WTC11 (cell line): ENCODE data around the gene ASTN2. TPM values are rescaled to one million over a fixed set of nuclear protein-coding genes. Genes with fewer than 3 reads are reported as not detected.

Source experiments
- ATAC-seq: fragments of 200-7000 bp; cut with Tn5 transposase; 2 replicates; pipeline ENCODE4 v1.10.0; 2021; ENCODE audit warnings: mild to moderate bottlenecking, moderate library complexity
- CTCF ChIA-PET: fragments of 300-600 bp; sonication (Branson Sonifier 250); formaldehyde crosslinking; loops from one replicate; lab custom pipeline; 2021; ENCODE audit warnings: antibody characterized with exemption; lab: Charles Lee
- POLR2A ChIA-PET: fragments of 350-600 bp; sonication (Branson Sonifier 250); formaldehyde crosslinking; loops from one replicate; lab custom pipeline; 2021; ENCODE audit warnings: antibody characterized with exemption; lab: Charles Lee
- DNase-seq: peaks from one replicate; pipeline ENCODE4 v3.0.0; 2021; ENCODE audit warnings: low spot score
- H3K27ac Mint-ChIP-seq: 2 replicates; pipeline ENCODE4 v1.8.0; 2021; ENCODE audit warnings: mixed read lengths
- H3K27me3 Mint-ChIP-seq: 2 replicates; pipeline ENCODE4 v1.8.0; 2021; ENCODE audit warnings: low read depth, mild to moderate bottlenecking, moderate library complexity, mixed read lengths
- H3K36me3 Mint-ChIP-seq: 2 replicates; pipeline ENCODE4 v1.8.0; 2021; ENCODE audit warnings: mixed read lengths
- H3K4me1 Mint-ChIP-seq: 2 replicates; pipeline ENCODE4 v1.8.0; 2022; ENCODE audit warnings: mixed read lengths
- H3K4me3 Mint-ChIP-seq: 2 replicates; pipeline ENCODE4 v1.8.0; 2021; ENCODE audit warnings: mild to moderate bottlenecking, moderate library complexity, mixed read lengths
- H3K9me3 Mint-ChIP-seq: 2 replicates; pipeline ENCODE4 v1.8.0; 2021; ENCODE audit warnings: mixed read lengths
- CBFB ChIP-seq: sonication (generic); formaldehyde crosslinking; IDR thresholded peaks from 2 replicates; pipeline ENCODE4 v1.8.1; 2022; ENCODE audit warnings: mild to moderate bottlenecking, low read depth, missing genetic modification reagents
- CREB1 ChIP-seq: sonication (generic); formaldehyde crosslinking; IDR thresholded peaks from 2 replicates; pipeline ENCODE4 v1.8.0; 2023; ENCODE audit warnings: mild to moderate bottlenecking, missing genetic modification reagents
- CREM ChIP-seq: sonication (generic); formaldehyde crosslinking; IDR thresholded peaks from 2 replicates; pipeline ENCODE4 v1.8.1; 2022; ENCODE audit warnings: mild to moderate bottlenecking, missing genetic modification reagents, moderate library complexity
- ETV6 ChIP-seq: sonication (generic); formaldehyde crosslinking; IDR thresholded peaks from 2 replicates; pipeline ENCODE4 v1.8.1; 2022; ENCODE audit warnings: mild to moderate bottlenecking, missing genetic modification reagents
- KAT7 ChIP-seq: sonication (generic); formaldehyde crosslinking; IDR thresholded peaks from 2 replicates; pipeline ENCODE4 v1.8.1; 2023; ENCODE audit warnings: missing genetic modification reagents, mild to moderate bottlenecking, borderline replicate concordance
- NFE2L1 ChIP-seq: sonication (generic); formaldehyde crosslinking; IDR thresholded peaks from 2 replicates; pipeline ENCODE4 v1.8.1; 2023; ENCODE audit warnings: missing genetic modification reagents
- NR1H2 ChIP-seq: sonication (generic); formaldehyde crosslinking; IDR thresholded peaks from 2 replicates; pipeline ENCODE4 v1.9.0; 2021; ENCODE audit warnings: mild to moderate bottlenecking, moderate library complexity, missing genetic modification reagents
- NR3C1 ChIP-seq: sonication (generic); formaldehyde crosslinking; conservative IDR thresholded peaks from 2 replicates; pipeline ENCODE4 v1.8.1; 2023; ENCODE audit warnings: low read depth, mild to moderate bottlenecking, missing genetic modification reagents
- SMAD3 ChIP-seq: sonication (generic); formaldehyde crosslinking; IDR thresholded peaks from 2 replicates; pipeline ENCODE4 v1.8.0; 2022; ENCODE audit warnings: missing genetic modification reagents, mild to moderate bottlenecking, borderline replicate concordance
- SOX15 ChIP-seq: fragments of 250-450 bp; sonication (Bioruptor Pico); IDR thresholded peaks from 2 replicates; pipeline ENCODE4 v1.9.0; 2021; ENCODE audit warnings: mild to moderate bottlenecking
- ZNF317 ChIP-seq: sonication (generic); formaldehyde crosslinking; IDR thresholded peaks from 2 replicates; pipeline ENCODE4 v1.8.1; 2023; ENCODE audit warnings: low read depth, mild to moderate bottlenecking, moderate library complexity, missing genetic modification reagents, borderline replicate concordance
- total RNA-seq: library from RNA; stranded (reverse); gene quantifications from 3 replicates; pipeline ENCODE4 v1.2.3, GENCODE V29; 2021
- TF ChIP-seq, protein P1 (sequence below): sonication (generic); formaldehyde crosslinking; IDR thresholded peaks from 2 replicates; pipeline ENCODE4 v1.8.0; 2023; ENCODE audit warnings: missing genetic modification reagents, mild to moderate bottlenecking, borderline replicate concordance
- TF ChIP-seq, protein P2 (sequence below): sonication (generic); formaldehyde crosslinking; conservative IDR thresholded peaks from 2 replicates; pipeline ENCODE4 v1.8.1; 2023; ENCODE audit warnings: mild to moderate bottlenecking, low read depth, missing genetic modification reagents, moderate library complexity
- TF ChIP-seq, protein P3 (sequence below): fragments of 250-450 bp; sonication (Bioruptor Pico); IDR thresholded peaks from 2 replicates; pipeline ENCODE4 v1.9.0; 2021; ENCODE audit warnings: moderate library complexity, mild to moderate bottlenecking, inconsistent platforms, borderline replicate concordance
- TF ChIP-seq, protein P4 (sequence below): fragments of 250-450 bp; sonication (Bioruptor Pico); IDR thresholded peaks from 2 replicates; pipeline ENCODE4 v1.9.0; 2021; ENCODE audit warnings: mild to moderate bottlenecking, borderline replicate concordance
- TF ChIP-seq, protein P5 (sequence below): sonication (generic); formaldehyde crosslinking; IDR thresholded peaks from 2 replicates; pipeline ENCODE4 v1.8.1; 2023; ENCODE audit warnings: mild to moderate bottlenecking, missing genetic modification reagents, moderate library complexity
- TF ChIP-seq, protein P6 (sequence below): fragments of 250-450 bp; sonication (Bioruptor Pico); IDR thresholded peaks from 2 replicates; pipeline ENCODE4 v2.1.2; 2022; ENCODE audit warnings: mild to moderate bottlenecking, moderate library complexity

The ASTN2 gene
- total RNA-seq, 1 experiment from 2014 or later: 16.2 TPM

DNA sequence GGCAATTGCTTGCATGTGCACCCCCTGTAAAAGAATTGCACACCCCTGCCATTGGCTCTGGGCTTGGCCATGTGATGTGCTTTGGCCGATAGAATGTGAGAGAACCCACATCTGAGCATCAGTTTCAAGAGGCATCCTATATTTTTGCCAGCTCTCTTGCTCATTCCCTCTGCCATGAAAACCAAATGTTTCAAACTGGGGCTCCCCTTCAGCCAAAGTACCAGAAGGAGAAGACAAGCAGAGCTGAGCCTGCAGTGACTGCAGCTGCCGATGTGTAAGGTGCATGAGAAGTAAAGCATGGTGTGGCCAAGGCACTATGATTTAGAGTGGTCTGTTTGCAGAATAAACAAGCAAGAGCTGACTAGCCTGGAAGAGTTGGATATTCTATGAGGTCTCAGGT, 132.3 kb downstream of the ASTN2 start:
- ATAC-seq (no peak), DNase-seq (no peak)
- H3K4me1 Mint-ChIP-seq: peaks cover 18% of the 10 kb centered on the region
- no peaks in the 10 kb centered on the region for H3K36me3 Mint-ChIP-seq
- no peak overlapping the region for H3K27ac Mint-ChIP-seq
- CTCF ChIA-PET: interaction anchor here (1.3 kb wide), 1 partner anchor 129 kb away, joined by 4 read pairs; no protein-coding TSS in a partner anchor
- TF ChIP-seq CREB1 (CRISPR knock-in tag): no peak
- no peak for TF ChIP-seq SOX15 (CRISPR knock-in tag)
- TF ChIP-seq NFE2L1 (CRISPR knock-in tag): no peak
- TF ChIP-seq KAT7 (CRISPR knock-in tag): no peak
- no peak for TF ChIP-seq ETV6 (CRISPR knock-in tag)
- no peak for TF ChIP-seq NR3C1
- no peak for TF ChIP-seq SMAD3 (CRISPR knock-in tag)
- TF ChIP-seq, protein P1, sequence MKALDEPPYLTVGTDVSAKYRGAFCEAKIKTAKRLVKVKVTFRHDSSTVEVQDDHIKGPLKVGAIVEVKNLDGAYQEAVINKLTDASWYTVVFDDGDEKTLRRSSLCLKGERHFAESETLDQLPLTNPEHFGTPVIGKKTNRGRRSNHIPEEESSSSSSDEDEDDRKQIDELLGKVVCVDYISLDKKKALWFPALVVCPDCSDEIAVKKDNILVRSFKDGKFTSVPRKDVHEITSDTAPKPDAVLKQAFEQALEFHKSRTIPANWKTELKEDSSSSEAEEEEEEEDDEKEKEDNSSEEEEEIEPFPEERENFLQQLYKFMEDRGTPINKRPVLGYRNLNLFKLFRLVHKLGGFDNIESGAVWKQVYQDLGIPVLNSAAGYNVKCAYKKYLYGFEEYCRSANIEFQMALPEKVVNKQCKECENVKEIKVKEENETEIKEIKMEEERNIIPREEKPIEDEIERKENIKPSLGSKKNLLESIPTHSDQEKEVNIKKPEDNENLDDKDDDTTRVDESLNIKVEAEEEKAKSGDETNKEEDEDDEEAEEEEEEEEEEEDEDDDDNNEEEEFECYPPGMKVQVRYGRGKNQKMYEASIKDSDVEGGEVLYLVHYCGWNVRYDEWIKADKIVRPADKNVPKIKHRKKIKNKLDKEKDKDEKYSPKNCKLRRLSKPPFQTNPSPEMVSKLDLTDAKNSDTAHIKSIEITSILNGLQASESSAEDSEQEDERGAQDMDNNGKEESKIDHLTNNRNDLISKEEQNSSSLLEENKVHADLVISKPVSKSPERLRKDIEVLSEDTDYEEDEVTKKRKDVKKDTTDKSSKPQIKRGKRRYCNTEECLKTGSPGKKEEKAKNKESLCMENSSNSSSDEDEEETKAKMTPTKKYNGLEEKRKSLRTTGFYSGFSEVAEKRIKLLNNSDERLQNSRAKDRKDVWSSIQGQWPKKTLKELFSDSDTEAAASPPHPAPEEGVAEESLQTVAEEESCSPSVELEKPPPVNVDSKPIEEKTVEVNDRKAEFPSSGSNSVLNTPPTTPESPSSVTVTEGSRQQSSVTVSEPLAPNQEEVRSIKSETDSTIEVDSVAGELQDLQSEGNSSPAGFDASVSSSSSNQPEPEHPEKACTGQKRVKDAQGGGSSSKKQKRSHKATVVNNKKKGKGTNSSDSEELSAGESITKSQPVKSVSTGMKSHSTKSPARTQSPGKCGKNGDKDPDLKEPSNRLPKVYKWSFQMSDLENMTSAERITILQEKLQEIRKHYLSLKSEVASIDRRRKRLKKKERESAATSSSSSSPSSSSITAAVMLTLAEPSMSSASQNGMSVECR (CRISPR knock-in tag): no peak
- no peak for TF ChIP-seq CBFB (CRISPR knock-in tag)
- TF ChIP-seq, protein P2, sequence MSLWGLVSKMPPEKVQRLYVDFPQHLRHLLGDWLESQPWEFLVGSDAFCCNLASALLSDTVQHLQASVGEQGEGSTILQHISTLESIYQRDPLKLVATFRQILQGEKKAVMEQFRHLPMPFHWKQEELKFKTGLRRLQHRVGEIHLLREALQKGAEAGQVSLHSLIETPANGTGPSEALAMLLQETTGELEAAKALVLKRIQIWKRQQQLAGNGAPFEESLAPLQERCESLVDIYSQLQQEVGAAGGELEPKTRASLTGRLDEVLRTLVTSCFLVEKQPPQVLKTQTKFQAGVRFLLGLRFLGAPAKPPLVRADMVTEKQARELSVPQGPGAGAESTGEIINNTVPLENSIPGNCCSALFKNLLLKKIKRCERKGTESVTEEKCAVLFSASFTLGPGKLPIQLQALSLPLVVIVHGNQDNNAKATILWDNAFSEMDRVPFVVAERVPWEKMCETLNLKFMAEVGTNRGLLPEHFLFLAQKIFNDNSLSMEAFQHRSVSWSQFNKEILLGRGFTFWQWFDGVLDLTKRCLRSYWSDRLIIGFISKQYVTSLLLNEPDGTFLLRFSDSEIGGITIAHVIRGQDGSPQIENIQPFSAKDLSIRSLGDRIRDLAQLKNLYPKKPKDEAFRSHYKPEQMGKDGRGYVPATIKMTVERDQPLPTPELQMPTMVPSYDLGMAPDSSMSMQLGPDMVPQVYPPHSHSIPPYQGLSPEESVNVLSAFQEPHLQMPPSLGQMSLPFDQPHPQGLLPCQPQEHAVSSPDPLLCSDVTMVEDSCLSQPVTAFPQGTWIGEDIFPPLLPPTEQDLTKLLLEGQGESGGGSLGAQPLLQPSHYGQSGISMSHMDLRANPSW (CRISPR knock-in tag): no peak
- TF ChIP-seq, protein P3, sequence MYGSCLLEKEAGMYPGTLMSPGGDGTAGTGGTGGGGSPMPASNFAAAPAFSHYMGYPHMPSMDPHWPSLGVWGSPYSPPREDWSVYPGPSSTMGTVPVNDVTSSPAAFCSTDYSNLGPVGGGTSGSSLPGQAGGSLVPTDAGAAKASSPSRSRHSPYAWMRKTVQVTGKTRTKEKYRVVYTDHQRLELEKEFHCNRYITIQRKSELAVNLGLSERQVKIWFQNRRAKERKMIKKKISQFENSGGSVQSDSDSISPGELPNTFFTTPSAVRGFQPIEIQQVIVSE (CRISPR knock-in tag): no peak
- H3K27me3 Mint-ChIP-seq: no peaks in the 10 kb centered on the region
- no peaks in the 10 kb centered on the region for H3K9me3 Mint-ChIP-seq
- H3K4me3 Mint-ChIP-seq: no peak overlapping the region
- POLR2A ChIA-PET: no interaction called here

DNA sequence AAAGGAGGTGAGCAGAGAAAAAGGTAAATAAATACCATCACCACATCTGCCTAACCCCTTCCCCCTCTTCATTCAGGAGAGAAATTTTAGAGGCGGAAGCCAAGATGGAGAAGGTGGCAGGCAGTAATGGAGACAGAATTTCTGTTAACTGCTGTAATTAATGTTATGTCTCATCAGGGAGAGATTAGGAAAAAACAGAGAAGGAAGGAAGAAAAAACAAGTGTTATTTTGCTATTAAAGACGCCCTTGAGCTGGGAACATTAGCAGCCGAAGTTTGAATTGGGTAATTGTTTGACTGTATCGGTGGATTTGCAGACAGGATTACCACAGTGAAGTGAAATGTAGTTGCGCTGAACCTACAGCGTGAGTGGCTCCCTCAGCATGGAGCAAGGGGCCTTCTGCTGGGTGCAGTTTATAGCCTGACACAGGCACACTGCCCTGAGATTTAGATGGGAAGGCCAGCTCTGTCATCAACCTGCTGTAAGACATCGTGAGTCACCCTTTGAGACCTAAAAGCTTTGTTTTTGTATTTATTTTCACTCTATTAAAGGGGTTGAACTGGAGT, 136.3 kb downstream of the ASTN2 start:
- H3K27ac Mint-ChIP-seq: no peak overlapping the region
- CTCF ChIA-PET: interaction anchor here (1.2 kb wide), 1 partner anchor 134 kb away, joined by 3 read pairs; no protein-coding TSS in a partner anchor
- H3K27me3 Mint-ChIP-seq: no peaks in the 10 kb centered on the region
- ATAC-seq: no peak
- peaks cover 11% of the 10 kb centered on the region for H3K4me1 Mint-ChIP-seq
- DNase-seq: no peak
- no peak overlapping the region for H3K4me3 Mint-ChIP-seq
- TF ChIP-seq, protein P4, sequence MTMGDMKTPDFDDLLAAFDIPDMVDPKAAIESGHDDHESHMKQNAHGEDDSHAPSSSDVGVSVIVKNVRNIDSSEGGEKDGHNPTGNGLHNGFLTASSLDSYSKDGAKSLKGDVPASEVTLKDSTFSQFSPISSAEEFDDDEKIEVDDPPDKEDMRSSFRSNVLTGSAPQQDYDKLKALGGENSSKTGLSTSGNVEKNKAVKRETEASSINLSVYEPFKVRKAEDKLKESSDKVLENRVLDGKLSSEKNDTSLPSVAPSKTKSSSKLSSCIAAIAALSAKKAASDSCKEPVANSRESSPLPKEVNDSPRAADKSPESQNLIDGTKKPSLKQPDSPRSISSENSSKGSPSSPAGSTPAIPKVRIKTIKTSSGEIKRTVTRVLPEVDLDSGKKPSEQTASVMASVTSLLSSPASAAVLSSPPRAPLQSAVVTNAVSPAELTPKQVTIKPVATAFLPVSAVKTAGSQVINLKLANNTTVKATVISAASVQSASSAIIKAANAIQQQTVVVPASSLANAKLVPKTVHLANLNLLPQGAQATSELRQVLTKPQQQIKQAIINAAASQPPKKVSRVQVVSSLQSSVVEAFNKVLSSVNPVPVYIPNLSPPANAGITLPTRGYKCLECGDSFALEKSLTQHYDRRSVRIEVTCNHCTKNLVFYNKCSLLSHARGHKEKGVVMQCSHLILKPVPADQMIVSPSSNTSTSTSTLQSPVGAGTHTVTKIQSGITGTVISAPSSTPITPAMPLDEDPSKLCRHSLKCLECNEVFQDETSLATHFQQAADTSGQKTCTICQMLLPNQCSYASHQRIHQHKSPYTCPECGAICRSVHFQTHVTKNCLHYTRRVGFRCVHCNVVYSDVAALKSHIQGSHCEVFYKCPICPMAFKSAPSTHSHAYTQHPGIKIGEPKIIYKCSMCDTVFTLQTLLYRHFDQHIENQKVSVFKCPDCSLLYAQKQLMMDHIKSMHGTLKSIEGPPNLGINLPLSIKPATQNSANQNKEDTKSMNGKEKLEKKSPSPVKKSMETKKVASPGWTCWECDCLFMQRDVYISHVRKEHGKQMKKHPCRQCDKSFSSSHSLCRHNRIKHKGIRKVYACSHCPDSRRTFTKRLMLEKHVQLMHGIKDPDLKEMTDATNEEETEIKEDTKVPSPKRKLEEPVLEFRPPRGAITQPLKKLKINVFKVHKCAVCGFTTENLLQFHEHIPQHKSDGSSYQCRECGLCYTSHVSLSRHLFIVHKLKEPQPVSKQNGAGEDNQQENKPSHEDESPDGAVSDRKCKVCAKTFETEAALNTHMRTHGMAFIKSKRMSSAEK (CRISPR knock-in tag): no peak
- TF ChIP-seq, protein P5, sequence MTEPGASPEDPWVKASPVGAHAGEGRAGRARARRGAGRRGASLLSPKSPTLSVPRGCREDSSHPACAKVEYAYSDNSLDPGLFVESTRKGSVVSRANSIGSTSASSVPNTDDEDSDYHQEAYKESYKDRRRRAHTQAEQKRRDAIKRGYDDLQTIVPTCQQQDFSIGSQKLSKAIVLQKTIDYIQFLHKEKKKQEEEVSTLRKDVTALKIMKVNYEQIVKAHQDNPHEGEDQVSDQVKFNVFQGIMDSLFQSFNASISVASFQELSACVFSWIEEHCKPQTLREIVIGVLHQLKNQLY: no peak
- no peak for TF ChIP-seq CREM (CRISPR knock-in tag)
- TF ChIP-seq NR1H2 (CRISPR knock-in tag): no peak
- no peak for TF ChIP-seq ZNF317 (CRISPR knock-in tag)
- TF ChIP-seq, protein P6, sequence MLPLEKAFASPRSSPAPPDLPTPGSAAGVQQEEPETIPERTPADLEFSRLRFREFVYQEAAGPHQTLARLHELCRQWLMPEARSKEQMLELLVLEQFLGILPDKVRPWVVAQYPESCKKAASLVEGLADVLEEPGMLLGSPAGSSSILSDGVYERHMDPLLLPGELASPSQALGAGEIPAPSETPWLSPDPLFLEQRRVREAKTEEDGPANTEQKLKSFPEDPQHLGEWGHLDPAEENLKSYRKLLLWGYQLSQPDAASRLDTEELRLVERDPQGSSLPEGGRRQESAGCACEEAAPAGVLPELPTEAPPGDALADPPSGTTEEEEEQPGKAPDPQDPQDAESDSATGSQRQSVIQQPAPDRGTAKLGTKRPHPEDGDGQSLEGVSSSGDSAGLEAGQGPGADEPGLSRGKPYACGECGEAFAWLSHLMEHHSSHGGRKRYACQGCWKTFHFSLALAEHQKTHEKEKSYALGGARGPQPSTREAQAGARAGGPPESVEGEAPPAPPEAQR (CRISPR knock-in tag): no peak
- TF ChIP-seq, all 79 proteins: peak for 0
- no peaks in the 10 kb centered on the region for H3K36me3 Mint-ChIP-seq
- H3K9me3 Mint-ChIP-seq: no peaks in the 10 kb centered on the region
- POLR2A ChIA-PET: no interaction called here
